Stimulated activated CD4-positive, alpha-beta T cell treated with anti-CD3 and anti-CD28 coated beads, Interleukin-2, amount 100 ng/mL, for 4 hours (primary cell): Measurements from ENCODE around the gene NOP10.

ENCODE experiments used
- DNase-seq: peaks from one replicate; pipeline ENCODE4 v3.0.0-alpha.2; 2020; ENCODE audit warnings: low read depth

NOP10 gene

DNA sequence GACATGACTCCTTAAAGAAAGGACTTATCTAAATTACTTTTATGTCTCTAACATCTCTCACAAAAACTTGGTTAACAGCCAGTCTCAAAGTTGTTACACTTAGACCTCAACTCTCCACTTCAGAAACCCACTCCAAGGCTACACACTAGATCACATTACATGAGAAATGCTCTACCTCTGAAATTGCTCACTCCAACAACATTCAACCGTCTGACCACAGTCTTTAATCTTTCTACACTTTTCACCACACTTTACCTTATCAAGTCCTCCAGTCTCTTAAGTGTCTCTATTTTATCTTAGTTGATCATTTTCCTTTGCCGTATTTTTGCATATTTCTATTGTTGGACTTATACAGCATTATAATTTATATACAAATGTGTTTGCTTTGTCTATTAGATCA is 11.1 kb downstream of the NOP10 start:
- no peak for DNase-seq

DNA sequence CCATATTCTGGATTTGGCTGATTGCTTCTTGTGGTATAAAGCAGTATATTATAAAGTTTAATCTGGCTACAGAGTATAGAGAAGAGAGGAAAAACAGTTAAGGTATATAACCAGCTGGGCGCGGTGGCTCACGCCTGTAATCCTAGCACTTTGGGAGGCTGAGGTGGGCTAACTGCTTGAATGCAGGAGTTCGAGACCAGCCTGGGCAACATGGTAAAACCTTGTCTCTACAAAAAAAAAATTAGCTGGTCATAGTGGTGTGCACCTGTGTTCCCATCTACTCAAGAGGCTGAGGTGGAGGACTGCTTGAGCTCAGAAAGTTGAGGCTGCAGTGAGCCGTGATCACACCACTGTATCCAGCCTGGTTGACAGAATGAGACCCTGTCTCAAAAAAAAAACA is 12.7 kb downstream of the NOP10 start:
- no peak for DNase-seq

DNA sequence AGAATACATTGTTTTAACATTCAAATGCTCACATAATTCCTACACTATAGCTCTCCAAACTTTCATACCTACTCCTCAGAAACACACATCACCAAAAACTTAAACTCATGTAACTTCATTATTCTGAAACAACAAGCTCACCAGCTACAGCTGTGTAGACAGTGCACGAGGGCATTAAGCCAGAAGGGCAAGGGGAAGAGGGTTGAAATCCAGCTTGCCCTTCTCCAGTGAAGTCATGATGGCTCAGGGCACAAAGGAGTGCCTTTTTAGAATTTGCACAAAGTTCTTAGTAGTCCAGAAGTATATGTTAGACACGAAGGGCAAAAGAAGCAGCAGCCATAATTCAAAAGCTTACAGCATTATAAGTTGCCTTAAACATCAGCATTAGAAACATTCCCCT is 13.9 kb downstream of the NOP10 start:
- no peak for DNase-seq

DNA sequence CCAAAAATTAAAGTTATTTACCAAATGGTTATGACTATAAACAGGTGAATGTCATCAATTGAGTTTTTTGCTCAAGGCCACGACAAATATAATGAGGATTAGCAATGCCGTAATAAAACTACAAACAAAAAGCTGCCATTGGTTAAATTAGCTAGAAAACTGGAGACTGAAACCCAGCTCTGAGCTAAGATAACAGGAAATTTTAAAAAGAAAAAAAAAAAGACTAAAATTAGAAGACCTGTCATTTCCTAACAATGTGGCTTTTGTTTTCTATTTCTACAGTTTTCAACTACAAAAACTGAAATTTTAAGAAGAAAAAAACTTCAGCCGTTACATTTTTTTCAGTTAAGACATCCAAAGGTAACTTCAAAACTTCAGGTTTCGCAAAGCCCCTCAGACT is 15.0 kb downstream of the NOP10 start:
- no peak for DNase-seq

DNA sequence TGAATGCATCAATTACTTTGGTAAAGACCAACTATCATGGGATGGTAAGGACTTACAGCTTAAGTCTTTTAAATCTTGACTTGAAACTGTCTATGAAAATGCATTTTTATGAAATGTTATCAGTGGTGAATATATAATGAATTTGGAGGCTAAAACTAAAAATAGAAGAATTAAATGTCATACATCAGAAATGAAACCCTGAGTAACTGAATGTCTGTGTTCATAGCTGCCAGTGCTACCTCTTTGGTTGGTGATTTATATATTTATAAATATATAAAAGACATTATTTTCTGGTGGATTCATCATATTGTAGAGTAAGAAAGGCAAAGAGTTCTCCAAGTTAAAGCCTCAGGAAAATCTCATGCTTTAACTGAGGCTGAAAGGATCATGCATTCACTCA is 17.6 kb downstream of the NOP10 start:
- no peak for DNase-seq

DNA sequence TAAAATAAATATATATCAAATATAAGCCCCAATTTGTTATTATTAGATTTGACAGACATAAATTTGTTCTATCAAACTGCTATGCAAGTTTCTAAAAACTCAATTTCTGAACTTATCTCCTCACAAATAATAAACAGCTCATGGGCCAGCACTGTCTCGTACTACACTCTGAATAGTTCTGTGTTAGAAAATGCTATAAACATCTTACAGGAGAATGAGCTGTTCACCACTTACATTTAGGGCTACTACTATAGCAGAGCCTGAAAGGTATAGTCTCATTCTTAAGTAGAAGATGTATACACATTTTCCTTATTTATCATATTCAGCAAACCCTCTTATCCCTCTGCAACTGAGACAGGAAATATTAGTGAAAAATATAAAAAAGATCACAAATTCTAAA is 18.0 kb downstream of the NOP10 start:
- DNase-seq = no peak

DNA sequence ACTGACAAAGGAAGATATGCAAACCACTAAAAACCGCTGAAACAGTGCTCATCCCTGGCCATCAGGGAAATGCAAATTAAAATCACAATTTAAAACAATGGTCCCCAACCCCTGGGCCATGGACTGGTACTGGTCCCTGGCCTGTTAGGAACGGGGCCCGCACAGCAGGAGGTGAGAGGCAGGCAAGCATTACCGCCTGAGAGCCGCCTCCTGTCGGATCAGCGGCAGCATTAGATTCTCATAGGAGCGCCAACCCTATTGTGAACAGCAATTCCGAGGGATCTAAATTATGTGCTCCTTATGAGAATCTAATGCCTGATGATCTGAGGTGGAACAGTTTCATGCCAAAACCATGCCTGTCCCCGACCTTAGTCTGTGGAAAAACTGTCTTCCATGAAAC is 19.7 kb downstream of the NOP10 start:
- DNase-seq = no peak

DNA sequence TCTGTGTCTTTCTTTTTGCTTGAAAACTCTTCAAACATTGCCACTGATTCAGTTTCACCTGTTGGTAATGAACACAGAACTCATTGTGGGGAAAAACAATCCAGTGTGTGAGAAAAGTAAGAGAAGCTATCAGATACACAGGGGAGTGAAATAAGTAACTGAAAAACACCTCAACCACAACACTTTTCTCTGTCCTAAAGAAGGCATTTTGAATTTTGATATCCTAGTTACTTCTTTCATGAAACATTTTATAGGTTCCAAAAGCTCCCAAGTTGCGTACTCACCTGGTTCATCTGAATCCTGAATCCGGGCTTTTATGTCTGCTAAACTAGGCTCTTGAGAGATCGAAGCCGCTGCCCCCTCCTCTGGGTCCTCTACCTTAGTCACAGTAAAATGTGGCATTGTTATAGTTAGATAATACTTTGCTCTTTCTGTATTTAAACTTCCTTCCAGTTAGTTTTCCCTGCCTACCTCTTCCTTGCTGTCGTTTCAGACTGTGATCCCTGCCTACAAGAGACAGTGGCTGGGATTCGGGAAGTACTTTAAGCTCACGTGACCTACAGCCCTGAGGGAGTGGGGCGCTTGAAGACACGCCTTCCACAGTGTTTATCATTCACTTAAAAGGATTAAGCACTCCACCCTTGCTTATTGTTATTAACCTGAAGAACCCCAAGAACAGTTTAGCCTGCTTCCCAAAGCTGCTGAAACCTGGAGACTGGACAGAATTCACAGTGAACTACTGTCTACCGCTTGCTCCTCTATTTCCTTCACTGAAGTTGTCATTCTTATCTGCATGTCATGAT is 24.5 kb downstream of the NOP10 start:
- no peak for DNase-seq

DNA sequence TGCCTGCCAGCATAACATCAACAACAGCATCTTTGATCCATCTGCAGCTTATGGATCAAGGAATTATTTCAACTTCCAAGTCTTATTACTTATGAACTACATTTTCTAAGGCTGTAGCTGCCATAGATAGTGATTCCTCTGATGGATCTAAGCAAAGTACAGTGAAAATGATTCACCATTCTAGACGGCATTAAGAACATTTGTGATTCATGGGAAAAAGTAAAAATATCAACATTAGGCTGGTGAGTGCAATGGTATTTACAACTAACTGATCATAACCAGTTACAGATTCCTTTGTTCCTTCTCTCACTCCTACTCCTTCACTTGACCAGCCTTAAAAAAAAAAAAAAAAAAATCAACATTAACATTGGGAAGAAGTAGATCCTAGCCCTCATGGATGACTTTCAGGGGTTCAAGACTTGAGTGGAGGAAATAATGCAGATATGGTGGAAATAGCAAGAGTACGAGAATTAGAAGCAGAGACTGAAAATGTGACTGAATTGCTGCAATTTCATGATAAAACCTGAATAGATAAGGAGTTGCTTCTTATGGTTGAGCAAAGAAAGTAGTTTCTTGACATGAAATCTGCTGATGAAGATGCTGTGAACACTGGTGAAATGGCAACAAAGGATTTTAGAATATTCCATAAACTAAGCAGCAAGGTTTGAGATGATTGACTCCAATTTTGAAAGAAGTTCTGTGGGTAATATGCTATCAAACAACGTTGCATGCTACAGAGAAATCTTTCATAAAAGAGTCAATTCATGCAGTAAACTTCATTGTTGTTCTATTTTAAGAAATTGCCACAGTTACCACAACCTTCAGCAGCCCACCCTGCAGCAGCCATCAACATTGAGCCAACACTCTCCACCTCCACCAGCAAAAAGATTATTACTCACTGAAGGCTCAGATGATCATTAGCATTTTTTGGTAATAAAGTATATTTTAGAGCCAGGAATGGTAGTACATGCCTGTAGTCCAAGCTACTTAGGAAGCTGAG is 28.1 kb downstream of the NOP10 start:
- no peak for DNase-seq

DNA sequence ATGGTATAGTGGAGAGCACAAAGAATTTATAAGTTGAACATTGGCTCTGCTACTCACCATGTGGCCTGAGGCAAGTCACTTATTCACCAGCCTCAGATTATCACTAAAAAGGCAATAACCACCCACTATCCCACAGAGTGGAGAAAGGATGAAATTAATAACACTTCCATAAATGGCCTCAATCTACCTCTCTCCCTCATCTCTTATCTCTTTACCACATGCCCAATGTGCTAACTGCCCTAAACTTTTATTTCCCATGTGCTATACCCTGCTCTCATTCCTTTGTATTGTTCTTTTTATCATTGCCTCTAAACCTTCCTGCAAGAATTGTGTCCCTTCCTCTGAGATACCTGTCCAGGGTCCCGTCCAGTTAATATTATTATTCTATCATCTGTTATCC is 31.4 kb downstream of the NOP10 start:
- no peak for DNase-seq

DNA sequence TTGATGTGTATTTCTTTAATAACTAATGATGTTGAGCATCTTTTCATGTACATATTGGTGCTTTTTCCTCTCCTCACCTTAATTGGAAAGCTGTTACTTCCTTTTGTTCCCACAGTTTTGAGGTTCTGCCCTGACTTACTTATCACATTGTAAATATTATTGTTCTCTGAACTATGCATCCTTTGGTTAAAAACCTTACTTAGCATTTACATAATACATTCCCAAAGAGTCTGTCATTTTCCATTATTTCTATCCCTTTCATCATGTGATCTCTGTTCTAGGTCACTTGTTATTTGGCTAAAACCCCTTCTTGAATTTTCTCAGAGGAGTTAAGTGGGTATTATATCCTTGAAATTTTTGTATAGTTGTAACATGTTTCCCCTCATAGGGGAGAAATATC is 38.3 kb downstream of the NOP10 start:
- DNase-seq = no peak

DNA sequence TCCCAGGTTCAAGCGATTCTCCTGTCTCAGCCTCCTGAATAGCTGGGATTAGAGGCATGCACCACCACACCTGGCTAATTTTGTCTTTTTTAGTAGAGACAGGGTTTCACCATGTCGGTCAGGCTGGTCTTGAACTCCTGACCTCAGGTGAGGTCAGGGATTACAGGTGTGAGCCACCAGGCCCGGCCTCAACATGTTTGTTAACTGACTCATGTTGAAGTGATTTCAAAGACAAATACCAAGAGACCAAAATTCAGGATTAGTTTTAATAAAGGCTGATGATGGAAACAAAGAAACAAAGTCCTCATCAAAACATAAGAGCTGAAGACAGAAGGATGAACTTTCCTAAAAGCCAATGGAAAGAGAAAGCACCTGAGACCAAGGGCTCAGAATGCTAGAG is 41.9 kb downstream of the NOP10 start:
- no peak for DNase-seq

DNA sequence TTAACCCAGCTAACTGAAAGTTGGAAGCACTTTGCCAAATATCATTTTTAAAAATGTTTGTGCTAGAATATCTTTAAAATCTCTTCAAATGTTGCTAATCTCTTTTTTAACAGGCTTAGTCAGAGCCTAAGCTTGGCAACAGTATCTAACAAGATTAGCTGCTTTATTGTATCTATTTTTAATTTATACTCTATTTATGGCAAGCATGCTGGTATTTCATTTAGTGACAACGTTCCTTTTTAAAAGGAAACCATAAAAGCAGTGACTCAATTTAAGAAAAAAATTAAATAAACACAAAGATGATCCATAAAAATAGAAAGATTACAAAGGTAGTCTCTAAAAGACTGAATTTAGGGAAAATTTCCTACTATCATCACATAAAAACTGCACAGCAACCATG is 45.9 kb downstream of the NOP10 start:
- DNase-seq = no peak

DNA sequence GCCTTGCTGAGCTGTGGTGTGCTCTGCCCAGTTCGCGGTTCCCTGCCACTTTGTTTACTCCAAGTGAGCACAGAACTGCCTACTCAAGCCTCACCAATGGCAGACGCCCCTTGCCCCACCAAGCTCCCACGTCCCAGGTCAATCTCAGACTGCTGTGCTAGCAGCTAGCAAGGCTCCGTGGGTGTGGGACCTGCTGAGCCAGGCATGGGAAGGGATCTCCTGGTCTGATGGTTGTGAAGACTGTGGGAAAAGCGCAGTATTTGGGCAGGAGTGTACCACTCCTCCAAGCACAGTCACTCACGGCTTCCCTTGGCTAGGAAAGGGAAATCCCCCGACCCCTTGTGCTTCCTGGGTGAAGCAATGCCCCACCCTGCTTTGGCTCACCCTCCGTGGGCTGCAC is 50.3 kb downstream of the NOP10 start:
- DNase-seq = no peak
